ENCODE data around the gene CALN1. TPM values are rescaled to one million over a fixed set of nuclear protein-coding genes. Genes with fewer than 3 reads are reported as not detected.

CALN1 gene
- total and polyA plus RNA-seq, 2 experiments from 2014 or later = 7.6 to 14.5 TPM

DNA sequence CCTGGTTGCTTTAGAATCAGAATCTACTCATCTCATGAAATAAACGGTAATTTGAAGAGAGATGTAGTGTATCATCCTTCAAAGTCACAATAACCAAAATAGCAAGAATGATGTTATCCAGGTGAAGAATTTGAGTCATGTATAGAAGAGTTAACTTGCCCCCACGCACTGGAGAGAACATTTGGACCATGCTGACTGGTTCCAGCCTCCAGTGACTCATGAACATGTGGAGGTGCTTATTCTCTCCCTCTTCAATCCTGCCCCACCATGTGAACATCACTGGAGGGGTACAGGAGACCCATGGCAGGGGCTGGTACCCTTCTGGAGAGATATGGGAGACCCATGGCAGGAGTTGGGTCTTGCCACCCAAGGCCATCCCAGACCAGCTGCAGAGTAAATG lies 427.8 kb downstream of the CALN1 start:
- ATAC-seq = no peak
- H3K9me2 ChIP-seq (ENCODE audit: insufficient read depth) = no peaks in the 10 kb centered on the region
- peaks cover 3% of the 10 kb centered on the region for H3K27me3 Mint-ChIP-seq (ENCODE audit: insufficient read depth, low read depth, poor library complexity)
- H3K4me3 ChIP-seq = no peak overlapping the region
- DNase-seq (ENCODE audit: low spot score) = no peak
- H3K4me1 ChIP-seq (ENCODE audit: insufficient read depth) = no peaks in the 10 kb centered on the region
- H3K79me2 ChIP-seq (replicated peaks; ENCODE audit: insufficient read depth) = no peaks in the 10 kb centered on the region
- H3K36me3 Mint-ChIP-seq (ENCODE audit: low read depth) = peaks cover 7% of the 10 kb centered on the region
- no peak overlapping the region for H3K4me3 Mint-ChIP-seq
- no peaks in the 10 kb centered on the region for H3K27me3 ChIP-seq (ENCODE audit: insufficient read depth)
- no peaks in the 10 kb centered on the region for H3K36me3 ChIP-seq (ENCODE audit: insufficient read depth)
- H4K20me1 ChIP-seq (replicated peaks; ENCODE audit: insufficient read depth) = 0 out of 2 replicates have a peak, but pooled peaks cover 4% of the 10 kb centered on the region
- no peak for TF ChIP-seq EZH2 (IDR thresholded peaks at IDR 0.05; ENCODE audit: low read depth, unreplicated experiment)
- no peak overlapping the region for H2AFZ ChIP-seq
- H3K4me1 Mint-ChIP-seq = peaks cover 6% of the 10 kb centered on the region
- no peak overlapping the region for H3K4me2 ChIP-seq
- H3F3A ChIP-seq (replicated peaks; ENCODE audit: low read depth) = no peaks in the 10 kb centered on the region
- no peak overlapping the region for H3K27ac Mint-ChIP-seq
- no peak overlapping the region for H3K27ac ChIP-seq (ENCODE audit: low read depth)
- H3K9me3 Mint-ChIP-seq = peaks cover 1% of the 10 kb centered on the region; the same call in 2 of the 3 replicates

DNA sequence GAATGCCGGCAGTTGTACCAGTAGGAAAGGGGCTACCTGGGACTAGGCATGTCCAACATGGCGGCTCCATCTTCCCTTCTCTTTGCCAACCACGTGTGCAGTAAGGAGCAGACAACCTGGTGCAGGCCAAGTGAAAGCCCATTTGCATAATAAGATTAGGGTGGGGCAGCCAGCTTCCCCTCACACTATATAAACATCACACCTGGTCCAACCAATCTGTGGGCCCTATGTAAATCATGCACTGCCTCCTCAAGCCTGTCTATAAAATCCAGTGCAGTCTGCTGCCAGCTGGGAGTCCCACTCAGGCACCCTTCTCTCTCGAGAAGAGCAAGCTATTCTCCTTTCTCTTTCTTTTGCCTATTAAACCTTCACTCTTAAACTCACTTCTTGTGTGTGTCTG lies 429.3 kb downstream of the CALN1 start:
- H3K4me3 ChIP-seq = no peak overlapping the region
- no peak overlapping the region for H3K27ac ChIP-seq (ENCODE audit: low read depth)
- Mint-ChIP-seq H3K27me3 (ENCODE audit: insufficient read depth, low read depth, poor library complexity) (peaks cover 3% of the 10 kb centered on the region), H3K27ac (no peak overlapping the region), H3K4me3 (no peak overlapping the region), H3K4me1 (peaks cover 6% of the 10 kb centered on the region), H3K9me3 (peaks cover 7% of the 10 kb centered on the region; the same call in 2 of the 3 replicates), H3K36me3 (ENCODE audit: low read depth) (peaks cover 8% of the 10 kb centered on the region)
- no peaks in the 10 kb centered on the region for H3K27me3 ChIP-seq (ENCODE audit: insufficient read depth)
- DNase-seq (ENCODE audit: low spot score) (no peak), ATAC-seq (no peak)
- H3F3A ChIP-seq (replicated peaks; ENCODE audit: low read depth) = no peaks in the 10 kb centered on the region
- no peak overlapping the region for H3K4me2 ChIP-seq
- no peaks in the 10 kb centered on the region for H3K79me2 ChIP-seq (replicated peaks; ENCODE audit: insufficient read depth)
- H4K20me1 ChIP-seq (replicated peaks; ENCODE audit: insufficient read depth) = 0 out of 2 replicates have a peak, but pooled peaks cover 4% of the 10 kb centered on the region
- TF ChIP-seq POLR2AphosphoS5 (IDR thresholded peaks at IDR 0.05; ENCODE audit: low read depth) (no peak), CREB1 (CRISPR knock-in tag; IDR thresholded peaks at IDR 0.05; ENCODE audit: low read depth) (no peak), ZNF331 (CRISPR knock-in tag; IDR thresholded peaks at IDR 0.05; ENCODE audit: low read depth) (no peak), ZNF114 (CRISPR knock-in tag; IDR thresholded peaks at IDR 0.05) (no peak), STAT1 (IDR thresholded peaks at IDR 0.05; ENCODE audit: unreplicated experiment) (no peak), NANOG (IDR thresholded peaks at IDR 0.05; ENCODE audit: borderline replicate concordance) (no peak), EZH2phosphoT487 (IDR thresholded peaks at IDR 0.05; ENCODE audit: unreplicated experiment) (no peak), JUNB (IDR thresholded peaks at IDR 0.05; ENCODE audit: unreplicated experiment) (no peak)
- TF ChIP-seq, protein P1, sequence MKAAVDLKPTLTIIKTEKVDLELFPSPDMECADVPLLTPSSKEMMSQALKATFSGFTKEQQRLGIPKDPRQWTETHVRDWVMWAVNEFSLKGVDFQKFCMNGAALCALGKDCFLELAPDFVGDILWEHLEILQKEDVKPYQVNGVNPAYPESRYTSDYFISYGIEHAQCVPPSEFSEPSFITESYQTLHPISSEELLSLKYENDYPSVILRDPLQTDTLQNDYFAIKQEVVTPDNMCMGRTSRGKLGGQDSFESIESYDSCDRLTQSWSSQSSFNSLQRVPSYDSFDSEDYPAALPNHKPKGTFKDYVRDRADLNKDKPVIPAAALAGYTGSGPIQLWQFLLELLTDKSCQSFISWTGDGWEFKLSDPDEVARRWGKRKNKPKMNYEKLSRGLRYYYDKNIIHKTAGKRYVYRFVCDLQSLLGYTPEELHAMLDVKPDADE (IDR thresholded peaks at IDR 0.05) = no peak
- TF ChIP-seq, protein P2, sequence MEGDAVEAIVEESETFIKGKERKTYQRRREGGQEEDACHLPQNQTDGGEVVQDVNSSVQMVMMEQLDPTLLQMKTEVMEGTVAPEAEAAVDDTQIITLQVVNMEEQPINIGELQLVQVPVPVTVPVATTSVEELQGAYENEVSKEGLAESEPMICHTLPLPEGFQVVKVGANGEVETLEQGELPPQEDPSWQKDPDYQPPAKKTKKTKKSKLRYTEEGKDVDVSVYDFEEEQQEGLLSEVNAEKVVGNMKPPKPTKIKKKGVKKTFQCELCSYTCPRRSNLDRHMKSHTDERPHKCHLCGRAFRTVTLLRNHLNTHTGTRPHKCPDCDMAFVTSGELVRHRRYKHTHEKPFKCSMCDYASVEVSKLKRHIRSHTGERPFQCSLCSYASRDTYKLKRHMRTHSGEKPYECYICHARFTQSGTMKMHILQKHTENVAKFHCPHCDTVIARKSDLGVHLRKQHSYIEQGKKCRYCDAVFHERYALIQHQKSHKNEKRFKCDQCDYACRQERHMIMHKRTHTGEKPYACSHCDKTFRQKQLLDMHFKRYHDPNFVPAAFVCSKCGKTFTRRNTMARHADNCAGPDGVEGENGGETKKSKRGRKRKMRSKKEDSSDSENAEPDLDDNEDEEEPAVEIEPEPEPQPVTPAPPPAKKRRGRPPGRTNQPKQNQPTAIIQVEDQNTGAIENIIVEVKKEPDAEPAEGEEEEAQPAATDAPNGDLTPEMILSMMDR (conservative IDR thresholded peaks at IDR 0.05; ENCODE audit: low read depth in 2 of 2) = no peak
- TF ChIP-seq, protein P3, sequence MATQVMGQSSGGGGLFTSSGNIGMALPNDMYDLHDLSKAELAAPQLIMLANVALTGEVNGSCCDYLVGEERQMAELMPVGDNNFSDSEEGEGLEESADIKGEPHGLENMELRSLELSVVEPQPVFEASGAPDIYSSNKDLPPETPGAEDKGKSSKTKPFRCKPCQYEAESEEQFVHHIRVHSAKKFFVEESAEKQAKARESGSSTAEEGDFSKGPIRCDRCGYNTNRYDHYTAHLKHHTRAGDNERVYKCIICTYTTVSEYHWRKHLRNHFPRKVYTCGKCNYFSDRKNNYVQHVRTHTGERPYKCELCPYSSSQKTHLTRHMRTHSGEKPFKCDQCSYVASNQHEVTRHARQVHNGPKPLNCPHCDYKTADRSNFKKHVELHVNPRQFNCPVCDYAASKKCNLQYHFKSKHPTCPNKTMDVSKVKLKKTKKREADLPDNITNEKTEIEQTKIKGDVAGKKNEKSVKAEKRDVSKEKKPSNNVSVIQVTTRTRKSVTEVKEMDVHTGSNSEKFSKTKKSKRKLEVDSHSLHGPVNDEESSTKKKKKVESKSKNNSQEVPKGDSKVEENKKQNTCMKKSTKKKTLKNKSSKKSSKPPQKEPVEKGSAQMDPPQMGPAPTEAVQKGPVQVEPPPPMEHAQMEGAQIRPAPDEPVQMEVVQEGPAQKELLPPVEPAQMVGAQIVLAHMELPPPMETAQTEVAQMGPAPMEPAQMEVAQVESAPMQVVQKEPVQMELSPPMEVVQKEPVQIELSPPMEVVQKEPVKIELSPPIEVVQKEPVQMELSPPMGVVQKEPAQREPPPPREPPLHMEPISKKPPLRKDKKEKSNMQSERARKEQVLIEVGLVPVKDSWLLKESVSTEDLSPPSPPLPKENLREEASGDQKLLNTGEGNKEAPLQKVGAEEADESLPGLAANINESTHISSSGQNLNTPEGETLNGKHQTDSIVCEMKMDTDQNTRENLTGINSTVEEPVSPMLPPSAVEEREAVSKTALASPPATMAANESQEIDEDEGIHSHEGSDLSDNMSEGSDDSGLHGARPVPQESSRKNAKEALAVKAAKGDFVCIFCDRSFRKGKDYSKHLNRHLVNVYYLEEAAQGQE (IDR thresholded peaks at IDR 0.05; ENCODE audit: unreplicated experiment) = no peak
- no peaks in the 10 kb centered on the region for H3K4me1 ChIP-seq (ENCODE audit: insufficient read depth)
- H3K36me3 ChIP-seq (ENCODE audit: insufficient read depth) = no peaks in the 10 kb centered on the region
- H2AFZ ChIP-seq = no peak overlapping the region
- H3K9me2 ChIP-seq (ENCODE audit: insufficient read depth) = no peaks in the 10 kb centered on the region

Data from GM23338 (cell line).